NCI-H2107 treated with DMSO at 0.1 percent for 48 hours (cell line): Measurements from ENCODE around the gene CLSTN3.

Experiments
- DNase-seq: peaks from one replicate; lab custom pipeline; 2025; ENCODE audit not compliant: unreplicated experiment; lab: John Stamatoyannopoulos, UW

Gene CLSTN3

DNA sequence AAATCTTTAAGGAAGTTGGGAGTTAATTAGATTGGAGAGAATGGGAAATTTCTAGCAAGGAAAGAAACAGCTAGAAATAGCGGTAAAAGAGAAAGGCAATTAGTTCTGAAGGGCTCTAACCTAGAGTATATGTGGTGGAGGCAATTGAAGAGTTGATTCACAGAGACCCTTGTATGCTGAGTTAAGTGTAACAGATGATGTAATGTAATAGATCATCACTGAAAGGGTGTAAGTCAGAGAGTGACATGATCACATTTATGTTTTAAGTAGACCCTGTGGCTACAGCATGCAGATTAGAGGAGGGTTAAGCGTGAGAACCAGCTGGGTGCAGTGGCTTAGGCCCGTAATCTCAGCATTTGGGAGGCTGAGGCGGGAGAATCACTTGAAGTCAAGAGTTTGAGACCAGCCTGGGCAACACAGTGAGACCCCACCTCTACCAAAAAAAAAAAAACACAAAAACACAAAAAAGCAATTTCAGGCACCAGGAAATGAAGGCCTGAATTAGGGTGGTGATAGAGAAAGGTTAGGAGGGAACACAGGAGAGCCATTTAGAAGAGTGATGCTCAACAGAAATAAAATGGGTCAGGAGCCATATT is 4.4 kb upstream of the CLSTN3 start:
- no peak for DNase-seq

DNA sequence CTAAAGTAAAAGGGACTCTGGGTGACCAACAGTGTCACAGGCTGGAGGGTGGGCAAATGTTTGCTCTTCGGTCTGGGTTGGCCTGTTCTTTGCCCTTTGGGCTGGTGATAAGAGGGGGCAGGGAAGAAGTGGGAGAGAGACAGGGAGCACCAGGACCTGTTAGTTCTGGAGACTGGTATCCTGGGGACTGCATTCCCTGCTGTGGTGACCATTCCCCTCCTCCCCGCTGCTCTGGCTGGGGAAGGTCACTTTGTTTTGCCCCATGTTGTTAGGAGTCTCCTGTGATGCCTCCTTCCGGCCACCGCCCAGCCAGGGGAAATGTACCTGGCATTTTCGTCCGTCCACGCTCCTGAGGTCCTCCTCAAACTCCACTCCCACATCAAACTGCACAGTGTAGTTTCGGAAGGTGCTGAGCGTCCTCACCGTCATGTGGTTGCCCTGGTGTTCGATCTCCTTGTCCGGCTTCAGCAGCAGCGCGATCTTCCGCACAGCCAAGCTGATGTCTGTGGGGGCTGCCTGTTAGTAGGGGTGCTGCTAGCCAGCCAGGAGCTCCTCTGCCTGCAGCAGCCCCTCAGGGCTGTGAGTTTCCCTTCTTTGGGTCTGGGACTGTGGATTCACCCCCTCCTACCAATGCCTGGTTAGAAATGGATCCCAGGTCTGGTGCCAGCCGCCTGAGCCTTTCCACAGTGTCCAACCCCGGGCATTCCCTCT is 2.1 kb upstream of the CLSTN3 start:
- no peak for DNase-seq

DNA sequence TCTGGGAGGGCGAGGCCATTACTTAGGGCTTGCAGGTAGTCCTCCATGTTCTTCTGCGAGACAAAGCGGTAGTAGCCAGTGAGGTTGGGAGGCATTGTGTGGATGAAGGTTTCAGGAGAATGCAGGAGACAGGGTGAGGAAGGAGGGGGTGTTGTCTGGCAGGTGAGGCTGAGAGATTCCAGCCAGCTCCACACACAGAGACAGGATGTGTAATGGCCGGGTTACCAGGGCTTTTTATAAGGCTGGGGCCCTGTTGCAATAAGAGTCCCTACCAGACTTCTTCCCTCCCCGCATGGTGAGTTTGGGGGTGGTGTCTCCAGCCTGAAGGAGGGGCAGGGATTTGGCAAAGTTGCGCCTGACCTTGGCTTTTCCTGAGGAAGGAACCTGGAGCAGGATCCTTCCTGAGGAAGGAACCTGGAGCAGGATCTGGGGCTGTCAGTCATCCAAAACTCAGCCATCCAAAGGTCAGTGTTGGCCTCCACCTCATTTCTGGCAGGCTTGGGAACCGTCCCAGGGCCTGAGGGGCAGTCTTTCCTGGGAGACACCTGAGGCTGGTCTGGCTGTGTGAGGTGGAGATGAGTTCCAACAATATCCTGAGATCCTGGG is 1.4 kb upstream of the CLSTN3 start, which contains the start of gene RBP5:
Gene RBP5, minus strand, starts transcription at position 209 of the 606 bp plus-strand sequence. Its CDS starts 114 bp downstream, at position 95.
- no peak for DNase-seq

GRCh38 chr12:7129287-7129871 is 792 bp upstream of the CLSTN3 start:
- no peak for DNase-seq

DNA sequence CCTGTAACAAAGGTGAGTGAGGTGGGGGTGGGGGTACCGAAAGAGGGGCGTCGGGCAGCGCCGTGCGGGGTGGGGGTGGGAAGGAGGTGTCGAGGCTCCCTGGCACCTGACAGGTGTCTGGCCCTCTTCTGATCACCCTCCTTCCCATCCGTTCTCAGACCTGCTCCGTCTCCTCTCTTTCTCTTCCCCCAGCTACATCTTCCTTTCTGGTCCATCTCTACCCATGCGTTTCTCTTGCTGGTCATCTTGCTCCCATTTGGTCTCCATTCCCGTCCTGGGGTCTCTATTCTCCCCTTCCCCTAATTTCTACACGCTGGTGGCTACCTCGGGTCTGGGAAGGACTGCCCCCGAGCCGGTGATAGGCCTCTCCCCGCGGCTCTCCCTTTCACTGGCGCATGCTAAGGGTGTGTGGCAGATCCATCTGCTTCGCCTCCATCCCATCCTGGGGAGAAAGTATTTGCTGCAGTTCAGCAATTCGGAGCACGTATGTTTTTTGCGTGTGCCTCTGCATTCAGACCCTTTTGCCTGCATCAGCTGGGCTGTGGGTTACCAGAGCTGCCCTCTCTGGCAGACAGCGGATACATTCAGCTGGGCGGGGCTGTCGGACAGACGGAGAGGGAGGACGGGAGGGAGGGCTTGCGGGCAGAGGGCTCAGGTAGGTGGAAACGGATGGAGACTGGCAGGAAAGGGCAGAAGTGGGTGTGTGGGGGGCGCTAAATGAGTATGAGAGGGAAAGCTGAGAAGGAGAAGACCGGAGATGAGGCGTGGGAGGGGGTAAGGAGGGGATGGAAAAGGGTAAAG is 730 bp downstream of the CLSTN3 start:
- peak; percentile 38 for DNase-seq

GRCh38 chr12:7131502-7131866 is 1.3 kb downstream of the CLSTN3 start:
- no peak for DNase-seq

DNA sequence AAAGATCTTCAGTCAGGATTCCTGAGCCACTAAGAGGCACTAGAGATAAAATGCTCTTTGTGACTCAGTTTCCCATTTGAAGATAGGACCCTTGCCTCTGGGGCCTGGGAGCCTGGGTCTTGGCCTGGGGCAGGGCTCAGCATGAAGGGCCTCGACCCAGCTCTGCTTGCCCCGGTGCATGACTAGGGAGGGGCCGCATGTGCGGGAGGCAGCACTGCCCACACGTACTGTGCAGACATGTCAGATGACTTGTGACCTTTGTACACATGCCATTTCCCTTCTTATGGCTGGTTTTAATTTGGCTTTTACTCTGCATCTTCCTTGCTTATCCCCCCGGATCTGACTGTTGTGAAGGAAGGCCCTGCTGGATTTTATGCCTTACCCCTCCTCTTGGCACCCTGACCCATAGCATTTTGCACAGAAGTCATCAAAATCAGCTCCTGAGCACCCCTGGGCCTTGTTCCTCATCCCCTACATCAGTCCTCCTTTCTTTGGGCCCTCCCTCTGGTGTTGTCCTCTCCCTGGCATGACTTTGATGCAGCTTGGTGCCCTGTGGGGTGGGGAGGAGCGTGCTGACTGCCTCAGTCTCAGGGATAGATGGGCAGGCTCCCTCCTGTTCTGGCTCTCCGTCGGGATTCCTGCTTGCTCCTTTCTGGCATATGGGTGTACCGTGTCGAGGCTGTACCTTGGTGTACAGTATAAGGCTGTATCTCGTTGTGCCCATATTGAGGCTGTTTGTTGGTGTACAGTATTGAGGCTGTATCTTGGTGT is 4.4 kb downstream of the CLSTN3 start:
- DNase-seq = no peak

DNA sequence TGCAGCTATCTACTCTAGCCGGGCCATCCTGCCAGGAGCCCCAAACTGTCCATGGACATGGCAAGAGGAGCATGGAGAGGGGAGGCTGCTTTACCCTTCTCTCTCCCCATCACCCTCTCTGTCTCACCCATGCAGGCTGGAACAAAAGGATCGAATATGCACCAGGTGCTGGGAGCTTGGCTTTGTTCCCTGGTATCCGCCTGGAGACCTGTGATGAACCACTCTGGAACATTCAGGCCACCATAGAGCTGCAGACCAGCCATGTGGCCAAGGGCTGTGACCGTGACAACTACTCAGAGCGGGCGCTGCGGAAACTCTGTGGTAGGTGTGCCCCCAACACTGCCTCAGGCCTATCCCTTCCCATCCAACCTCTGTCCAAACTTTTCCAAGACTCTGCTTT is 5.9 kb downstream of the CLSTN3 start:
- no peak for DNase-seq

- no peak for DNase-seq
These were observed 6.5 kb downstream of the CLSTN3 start for GRCh38 chr12:7136676-7137075.

DNA sequence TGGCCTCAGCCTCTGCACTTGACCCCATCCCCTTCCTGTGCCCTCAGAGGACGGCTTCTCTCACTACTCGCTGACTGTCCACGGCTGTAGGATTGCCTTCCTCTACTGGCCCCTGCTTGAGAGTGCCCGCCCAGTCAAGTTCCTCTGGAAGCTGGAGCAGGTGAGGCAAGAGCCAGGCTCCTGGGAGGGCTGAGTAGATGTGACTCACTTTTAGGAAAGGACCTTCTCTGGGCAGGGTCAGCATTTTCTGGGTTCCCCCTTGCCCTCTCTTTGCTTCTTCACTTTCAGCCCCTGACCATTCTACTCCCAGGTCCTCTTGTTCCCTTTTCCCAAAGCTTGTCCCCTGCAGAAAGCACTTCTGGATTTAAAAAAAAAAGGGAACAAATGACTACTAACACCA is 7.7 kb downstream of the CLSTN3 start:
- DNase-seq = no peak

GRCh38 chr12:7139200-7139599 is 9.0 kb downstream of the CLSTN3 start:
- no peak for DNase-seq

DNA sequence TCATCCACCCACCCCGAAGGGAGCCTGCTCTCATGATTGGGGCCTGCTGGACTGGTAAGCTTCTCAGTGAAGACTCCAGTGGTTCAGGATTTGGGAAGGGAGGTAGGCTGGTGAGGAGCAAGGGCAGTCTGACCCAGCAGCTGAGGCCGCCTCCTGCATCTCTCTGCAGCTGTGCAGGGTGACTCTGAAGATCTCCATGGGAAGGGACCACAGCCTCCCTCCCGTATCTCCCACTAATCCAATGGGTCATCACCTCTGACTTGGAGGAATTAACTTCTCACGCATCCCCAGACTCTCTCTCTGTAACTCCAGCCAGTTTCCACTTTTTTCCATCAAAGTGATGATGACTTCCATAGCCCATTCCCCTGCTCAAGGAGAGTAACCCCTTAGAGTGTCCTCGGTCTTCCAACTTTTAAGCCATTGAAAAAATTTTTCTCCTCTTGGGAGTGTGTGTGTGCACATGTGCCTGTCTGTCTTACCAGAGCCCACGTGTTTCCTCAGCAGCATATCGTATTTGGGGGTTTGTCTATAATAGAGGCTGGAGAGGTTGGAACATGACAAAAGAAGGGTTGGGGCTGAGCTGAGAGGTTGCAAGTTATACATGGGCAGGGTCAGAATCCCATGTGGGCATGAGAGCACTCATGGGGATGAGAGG is 11.3 kb downstream of the CLSTN3 start:
- no peak for DNase-seq

DNA sequence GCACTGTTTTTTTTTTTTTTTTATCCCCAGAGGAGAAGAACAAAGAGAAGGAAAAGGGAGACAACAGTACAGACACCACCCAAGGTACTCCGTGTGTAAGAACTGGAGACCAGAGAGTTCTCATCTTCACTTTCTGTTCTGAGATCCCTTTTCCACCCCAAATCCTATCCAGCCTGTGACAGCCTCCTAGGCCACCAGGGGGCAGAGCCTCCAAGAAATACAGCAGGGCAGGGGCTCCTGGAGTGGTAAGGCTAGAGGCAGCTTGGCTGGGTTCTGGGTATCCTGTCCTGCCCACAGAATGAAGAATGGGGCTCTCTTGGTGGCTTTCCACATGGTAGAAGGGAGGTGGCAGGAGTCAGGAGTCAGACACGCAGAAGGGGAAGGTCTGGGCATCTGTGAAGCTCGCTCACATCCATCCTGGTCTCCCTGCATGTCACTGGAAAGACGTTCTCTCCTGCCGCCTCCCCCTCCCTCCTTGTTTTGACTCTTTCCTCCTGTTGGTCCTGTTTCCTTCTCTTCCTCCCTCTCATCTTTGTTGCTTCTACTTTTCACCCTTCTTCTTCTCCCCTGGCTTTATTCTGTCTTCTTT is 12.0 kb downstream of the CLSTN3 start:
- peak; percentile 25 for DNase-seq

- no peak for DNase-seq
These were observed 12.8 kb downstream of the CLSTN3 start for GRCh38 chr12:7142809-7143465.

DNA sequence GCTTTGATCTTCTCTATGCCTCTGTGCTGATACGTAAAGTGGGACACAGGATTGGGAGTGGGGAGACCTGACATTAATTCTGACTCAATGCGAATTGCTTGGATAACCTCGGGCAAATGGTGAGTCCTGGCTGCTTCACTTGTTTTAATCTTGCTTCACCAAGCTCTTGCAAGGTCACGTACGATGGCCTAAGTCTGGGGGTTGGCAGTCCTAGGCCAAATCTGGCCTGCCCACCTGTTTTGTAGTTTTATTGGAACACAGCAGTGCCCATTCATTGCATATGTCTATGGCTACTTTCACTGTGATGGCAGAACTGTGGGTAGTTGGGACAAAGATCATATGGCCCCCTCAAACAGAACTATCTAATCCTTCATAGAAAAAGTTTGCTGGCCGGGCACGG is 13.4 kb downstream of the CLSTN3 start:
- DNase-seq = no peak

DNA sequence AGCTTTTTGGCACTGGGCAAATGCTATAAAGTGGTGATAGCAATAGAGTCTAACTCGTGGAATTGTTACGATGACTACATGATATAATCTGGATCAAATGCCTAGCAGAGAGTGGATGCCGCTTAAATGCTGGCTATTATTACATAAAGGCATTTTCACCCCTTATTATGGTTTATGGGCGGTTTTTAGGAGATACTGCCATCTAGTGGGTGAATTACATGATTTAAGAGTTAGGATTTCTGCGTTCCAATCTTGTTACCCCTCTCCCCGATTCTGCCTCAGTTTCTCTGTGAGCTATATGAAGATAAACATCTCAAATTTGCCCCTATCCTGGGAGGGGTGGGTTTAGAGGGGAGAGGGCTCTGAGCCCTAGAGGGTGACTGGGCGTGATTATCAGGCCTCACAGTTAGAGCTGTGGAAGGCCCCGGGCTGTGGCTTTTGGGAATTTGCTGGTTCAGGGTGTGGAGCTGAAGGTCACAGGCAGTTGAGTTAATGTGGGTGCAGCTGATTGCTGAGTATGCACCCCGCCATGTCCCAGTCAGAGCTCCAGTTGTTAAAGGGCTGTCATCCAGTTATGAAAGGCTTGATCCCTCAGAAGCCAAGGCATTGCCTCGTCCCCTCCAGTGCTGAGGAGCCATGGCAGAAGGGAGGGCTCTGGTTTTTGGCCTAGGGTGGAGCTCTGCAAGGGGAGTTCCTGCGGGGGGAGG is 14.4 kb downstream of the CLSTN3 start:
- DNase-seq = peak; percentile 35

- no peak for DNase-seq
These were observed 15.5 kb downstream of the CLSTN3 start for GRCh38 chr12:7145671-7146070.

- DNase-seq = no peak
These were observed 16.1 kb downstream of the CLSTN3 start for GRCh38 chr12:7146228-7146627.

DNA sequence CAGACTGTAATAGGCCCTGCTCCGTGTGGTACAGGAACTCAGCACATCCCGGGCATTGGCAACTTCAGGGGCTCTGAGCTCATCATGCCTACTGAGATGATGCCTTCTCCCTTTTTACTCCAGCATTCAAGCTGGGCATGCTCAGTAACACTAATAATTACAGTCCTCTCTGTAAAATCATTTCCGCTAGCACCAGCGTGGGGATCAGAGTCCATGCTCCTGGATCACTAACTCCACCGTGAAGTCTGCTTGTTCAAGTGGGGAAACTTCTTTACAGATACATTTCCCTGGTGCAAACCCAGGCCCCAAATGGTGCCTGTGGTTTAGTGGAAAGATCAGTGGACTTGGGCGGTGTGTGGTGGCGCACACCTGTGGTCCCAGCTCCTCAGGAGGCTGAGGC is 16.7 kb downstream of the CLSTN3 start:
- no peak for DNase-seq
